Measurements from ENCODE around the gene KDM4B.

KDM4B gene

DNA sequence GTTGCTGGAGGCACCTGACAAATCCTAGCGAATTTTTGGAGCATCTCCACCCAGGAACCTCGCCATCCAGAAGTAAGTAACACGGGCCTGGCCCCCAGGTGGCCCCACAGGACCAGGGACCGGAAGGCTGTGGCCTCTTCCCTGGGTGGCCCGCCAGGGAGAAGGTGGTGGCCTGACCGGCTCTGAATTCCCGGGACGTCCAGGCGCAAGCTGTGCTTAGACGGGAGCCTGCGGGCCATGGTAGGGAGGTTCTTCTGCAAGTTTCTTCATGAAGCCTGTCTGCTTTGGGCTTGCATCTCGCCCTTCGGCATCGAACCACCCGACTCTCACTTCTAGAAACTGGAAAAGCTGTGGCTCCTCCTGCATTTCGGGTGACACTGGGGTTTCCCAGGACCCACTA lies 47.4 kb downstream of the KDM4B start:
- TF ChIP-seq, protein P1, sequence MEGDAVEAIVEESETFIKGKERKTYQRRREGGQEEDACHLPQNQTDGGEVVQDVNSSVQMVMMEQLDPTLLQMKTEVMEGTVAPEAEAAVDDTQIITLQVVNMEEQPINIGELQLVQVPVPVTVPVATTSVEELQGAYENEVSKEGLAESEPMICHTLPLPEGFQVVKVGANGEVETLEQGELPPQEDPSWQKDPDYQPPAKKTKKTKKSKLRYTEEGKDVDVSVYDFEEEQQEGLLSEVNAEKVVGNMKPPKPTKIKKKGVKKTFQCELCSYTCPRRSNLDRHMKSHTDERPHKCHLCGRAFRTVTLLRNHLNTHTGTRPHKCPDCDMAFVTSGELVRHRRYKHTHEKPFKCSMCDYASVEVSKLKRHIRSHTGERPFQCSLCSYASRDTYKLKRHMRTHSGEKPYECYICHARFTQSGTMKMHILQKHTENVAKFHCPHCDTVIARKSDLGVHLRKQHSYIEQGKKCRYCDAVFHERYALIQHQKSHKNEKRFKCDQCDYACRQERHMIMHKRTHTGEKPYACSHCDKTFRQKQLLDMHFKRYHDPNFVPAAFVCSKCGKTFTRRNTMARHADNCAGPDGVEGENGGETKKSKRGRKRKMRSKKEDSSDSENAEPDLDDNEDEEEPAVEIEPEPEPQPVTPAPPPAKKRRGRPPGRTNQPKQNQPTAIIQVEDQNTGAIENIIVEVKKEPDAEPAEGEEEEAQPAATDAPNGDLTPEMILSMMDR (IDR thresholded peaks at IDR 0.05), result no peak

DNA sequence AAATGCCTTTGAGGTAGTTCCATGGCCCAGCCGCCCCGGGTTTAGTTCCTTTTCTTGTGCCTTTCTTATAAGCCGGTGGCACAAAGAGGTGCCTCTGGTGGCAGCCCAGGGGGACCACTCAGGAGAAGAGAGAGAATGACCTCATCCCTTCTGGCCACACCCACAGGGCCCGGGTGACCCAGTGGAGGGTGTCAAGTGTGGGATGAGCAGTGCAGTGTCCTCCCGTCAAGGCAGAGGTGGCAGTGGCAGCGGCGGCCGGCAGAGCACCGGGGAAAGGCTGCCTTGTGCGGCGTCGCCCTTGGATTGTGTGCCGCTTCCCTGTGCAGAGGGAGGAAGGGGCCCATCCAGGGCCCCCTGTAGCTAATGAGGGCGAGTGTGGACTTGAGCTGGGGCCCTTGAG lies 47.9 kb downstream of the KDM4B start:
- TF ChIP-seq, protein P1 (IDR thresholded peaks at IDR 0.05), result no peak

DNA sequence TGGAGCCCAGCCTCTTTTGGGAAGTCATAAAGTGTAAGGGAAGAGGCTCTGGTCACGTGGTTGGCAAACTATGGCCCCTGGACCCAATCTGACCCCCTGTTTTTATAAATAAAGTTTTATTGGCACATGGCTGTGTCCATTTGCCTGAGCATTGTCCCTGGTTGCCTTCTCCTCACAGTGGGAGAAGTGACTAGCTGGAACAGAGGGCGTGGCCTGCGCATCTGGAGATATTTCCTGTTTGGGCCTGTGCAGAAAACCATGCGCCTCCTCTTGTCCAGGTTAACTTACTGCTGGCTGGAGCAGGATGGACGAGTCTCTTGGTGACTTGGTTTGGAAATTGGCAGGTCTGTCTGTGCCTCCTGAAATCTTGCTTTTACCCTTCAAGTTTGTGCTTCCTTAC lies 48.3 kb downstream of the KDM4B start:
- TF ChIP-seq, protein P1 (IDR thresholded peaks at IDR 0.05), result no peak

DNA sequence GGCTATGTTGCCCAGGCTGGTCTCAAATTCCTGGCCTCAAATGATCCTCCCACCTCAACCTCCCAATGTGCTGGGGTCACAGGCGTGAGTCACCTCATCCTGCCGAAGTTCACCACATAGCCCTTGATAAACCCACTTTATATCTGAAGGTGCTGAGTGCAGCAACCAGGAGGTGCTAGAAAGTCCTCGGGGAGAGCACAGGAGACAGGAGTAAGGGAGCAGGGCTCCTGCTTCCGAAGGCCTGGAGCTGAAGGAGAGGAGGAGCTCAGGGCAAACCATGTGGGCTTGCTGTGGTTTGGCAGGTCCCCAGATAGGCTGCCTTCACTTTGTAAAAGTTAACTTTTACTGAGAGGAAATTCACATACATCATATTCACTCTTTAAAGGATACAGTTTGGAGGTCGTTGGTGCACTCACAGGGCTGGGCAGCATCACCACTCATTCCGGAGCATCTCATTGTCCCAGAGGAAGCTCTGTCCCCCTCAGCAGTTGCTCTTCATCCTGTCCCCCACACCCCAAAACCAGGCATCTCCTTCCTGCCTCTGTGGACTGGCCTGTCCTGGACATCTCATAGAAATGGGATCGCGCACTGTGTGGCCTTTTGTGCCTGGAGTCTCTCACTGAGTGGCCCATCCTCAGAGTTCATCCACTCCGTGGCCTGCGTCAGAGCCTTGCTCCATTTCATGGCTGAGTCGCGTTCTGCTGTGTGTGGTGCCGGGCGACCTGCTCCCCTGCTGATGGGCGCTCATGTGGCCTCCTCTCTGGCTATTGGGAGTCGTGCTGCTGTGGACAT lies 49.5 kb downstream of the KDM4B start:
- TF ChIP-seq, protein P1 (IDR thresholded peaks at IDR 0.05), result no peak

DNA sequence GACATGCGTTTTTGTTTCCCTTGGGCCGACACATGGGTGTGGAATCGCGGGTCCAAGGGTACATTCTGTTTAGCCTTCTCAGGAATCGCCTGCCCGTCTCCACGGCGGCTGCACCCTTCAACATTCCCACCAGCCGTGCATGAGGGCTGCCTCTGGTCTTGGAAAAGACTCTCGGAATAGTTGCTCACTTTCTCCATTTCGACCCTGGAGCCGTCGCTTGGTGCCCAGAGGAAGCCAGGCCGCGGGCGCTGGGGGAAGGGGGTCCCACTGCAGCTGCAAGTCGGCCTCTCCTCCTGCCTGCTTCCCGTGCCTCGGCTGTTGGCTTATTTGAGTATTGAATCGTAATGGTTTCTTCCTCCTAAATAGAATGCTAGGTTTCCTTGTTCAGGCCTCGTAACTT lies 51.5 kb downstream of the KDM4B start:
- TF ChIP-seq, protein P1 (IDR thresholded peaks at IDR 0.05), result no peak

DNA sequence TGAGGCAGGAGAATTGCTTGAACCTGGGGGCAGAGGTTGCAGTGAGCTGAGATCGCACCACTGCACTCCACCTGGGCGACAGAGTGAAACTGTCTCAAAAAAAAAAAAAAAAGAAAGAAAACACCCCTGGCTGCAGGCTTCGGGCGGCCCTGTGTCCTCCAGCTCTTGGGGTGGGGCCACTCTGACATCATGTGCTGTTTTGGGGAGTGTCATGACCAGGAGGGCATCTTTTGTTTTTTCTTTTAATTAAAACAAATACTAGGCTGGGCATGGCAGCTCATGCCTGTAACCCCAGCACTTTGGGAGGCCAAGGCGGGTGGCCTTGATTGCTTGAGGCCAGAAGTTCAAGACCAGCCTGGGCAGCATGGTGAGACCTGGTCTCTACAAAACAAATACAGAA lies 52.1 kb downstream of the KDM4B start:
- TF ChIP-seq, protein P1 (IDR thresholded peaks at IDR 0.05), result no peak

DNA sequence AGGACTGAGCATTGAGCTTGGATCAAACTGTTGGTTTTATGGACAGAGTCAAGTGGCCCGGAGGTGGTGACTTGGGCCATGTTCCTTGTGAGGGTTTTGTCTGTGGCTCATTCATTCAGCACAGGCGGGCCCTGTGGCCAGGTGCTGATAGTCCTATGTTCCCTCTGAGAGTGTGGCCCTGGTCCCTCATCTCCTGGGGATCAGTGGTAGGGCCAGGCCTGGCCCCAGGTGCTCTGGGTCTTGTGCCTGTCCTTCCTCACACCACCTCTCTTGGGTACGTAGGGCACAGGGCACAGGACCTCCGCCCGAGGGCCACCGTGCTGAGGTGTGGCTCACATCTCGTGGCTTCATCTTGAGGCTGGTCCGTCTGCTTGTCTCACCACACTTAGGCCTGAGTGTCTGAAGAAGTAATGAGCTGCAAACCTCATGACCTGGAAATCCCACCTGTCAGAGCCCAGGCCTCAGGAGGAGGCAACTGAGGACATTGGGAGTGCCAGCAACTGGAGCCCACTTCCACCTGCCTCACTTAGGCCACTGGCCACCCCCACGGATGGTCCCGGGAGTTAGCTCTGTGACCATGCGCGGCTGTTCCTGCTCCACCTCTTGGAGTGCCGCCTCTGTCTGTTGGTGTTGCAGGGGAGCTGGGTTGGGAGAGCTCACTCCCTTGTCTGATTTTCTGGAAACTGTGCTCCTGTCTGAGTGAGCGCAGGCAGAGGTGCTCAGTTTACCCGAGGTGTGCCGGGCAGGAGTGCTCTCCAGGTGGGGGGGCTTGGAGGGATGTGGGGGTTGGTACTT lies 53.4 kb downstream of the KDM4B start:
- TF ChIP-seq, protein P1 (IDR thresholded peaks at IDR 0.05), result no peak
